Ovary (tissue), 9 donors: ENCODE data around the gene PAX6. TPM values are rescaled to one million over a fixed set of nuclear protein-coding genes. Genes with fewer than 3 reads are reported as not detected.

Source experiments
- DNase-seq, 5 donors: peaks; one replicate each; pipeline ENCODE4 v3.0.0-alpha.2; 2019 to 2020
- H3K27ac ChIP-seq, 2 donors: fragments of 200-600 bp; one replicate each; pipeline versions ENCODE4 v1.5.1 to v1.8.0; 2019 to 2022
- H3K27me3 ChIP-seq: fragments of 200-600 bp; one replicate; pipeline ENCODE4 v1.8.0; 2022
- H3K36me3 ChIP-seq: fragments of 200-600 bp; sonication (generic); one replicate; pipeline ENCODE4 v1.5.1; 2019
- H3K4me1 ChIP-seq: one replicate; pipeline ENCODE4 v1.8.1; 2013; ENCODE audit warnings: mild to moderate bottlenecking, moderate library complexity; ENCODE audit not compliant: insufficient read depth
- H3K4me3 ChIP-seq: fragments of 200-600 bp; sonication (generic); one replicate; pipeline ENCODE4 v1.5.1; 2017
- H3K9me3 ChIP-seq, 2 donors: fragments of 200-600 bp in 1 of 2; sonication (generic) in 1 of 2; one replicate each; pipeline versions ENCODE4 v1.5.1 to v1.8.1; 2013 to 2019; ENCODE audit warnings: mild to moderate bottlenecking in 1 of 2, moderate library complexity in 1 of 2
- EP300 ChIP-seq: sonication (generic); formaldehyde crosslinking; IDR thresholded peaks from one replicate; pipeline ENCODE4 v1.6.1; 2017; ENCODE audit warnings: antibody characterized with exemption
- POLR2A ChIP-seq: fragments of 450-650 bp; IDR thresholded peaks from one replicate; pipeline ENCODE4 v1.6.1; 2017; ENCODE audit warnings: antibody characterized with exemption, mild to moderate bottlenecking, moderate library complexity
- WGBS, 3 donors: extraction: QIAGEN DNeasy Blood & Tissue Kit in 1 of 3; methylation state at CpG; one replicate each; pipeline versions ENCODE4 v1.1.5 to v1.1.7; 2013 to 2017; 5-methylcytosine and 5-hydroxymethylcytosine counted together
- intact Hi-C, 4 donors: fragments of 100-400 bp; cut with DNase I; formaldehyde crosslinking; loops; one replicate each; pipeline versions ENCODE4 v1.11.0 to v1.15.1; 2022 to 2023
- polyA plus RNA-seq, 2 donors: library from polyadenylated mRNA; stranded (reverse); fragments of 200-250 nt in 1 of 2; fragments of 350-450 nt in 1 of 2; fragmentation: Illumina TruSeq in 1 of 2; extraction: RNeasy Lipid Tissue Mini Kit (QIAGEN cat#74804) in 1 of 2; gene quantifications; one replicate each; pipeline ENCODE4 v1.2.3, GENCODE V29; 2013 to 2014
- total RNA-seq, 7 donors: library from RNA; depleted of rRNA in 2 of 7; stranded (reverse); fragments of >200 nt in 2 of 7; fragmentation: NEBNext Ultra II Directional in 3 of 7; extraction: Animal tissue kit (Norgen Biotek cat#: 25700) in 3 of 7; gene quantifications; one replicate each; pipeline versions ENCODE4 v1.1.0 to v1.2.4, GENCODE V29; 2016 to 2023
- TF ChIP-seq, protein P1 (sequence below), 3 donors: fragments of 450-650 bp in 2 of 3; fragments of 200-600 bp in 1 of 3; IDR thresholded peaks; one replicate each; pipeline versions ENCODE4 v1.5.1 to v1.8.0; 2016 to 2022; ENCODE audit warnings: antibody characterized with exemption in 3 of 3, mild to moderate bottlenecking in 1 of 3
- donor health status: DM: no; HTN: no; CAD: no; lungs with moderate emphysema.
- donor health status: DM: no; HTN: no; CAD: no.
- donor health status: Bipolar disorder and iron deficiency.
- donor health status: DM: yes; HTN: yes; CAD: no.
- donor health status: DM: no; HTN: no; CAD: no.
- donor health status: DM: yes; HTN: yes; CAD: no.

Gene PAX6
- total and polyA plus RNA-seq, 9 donors = not detected

DNA sequence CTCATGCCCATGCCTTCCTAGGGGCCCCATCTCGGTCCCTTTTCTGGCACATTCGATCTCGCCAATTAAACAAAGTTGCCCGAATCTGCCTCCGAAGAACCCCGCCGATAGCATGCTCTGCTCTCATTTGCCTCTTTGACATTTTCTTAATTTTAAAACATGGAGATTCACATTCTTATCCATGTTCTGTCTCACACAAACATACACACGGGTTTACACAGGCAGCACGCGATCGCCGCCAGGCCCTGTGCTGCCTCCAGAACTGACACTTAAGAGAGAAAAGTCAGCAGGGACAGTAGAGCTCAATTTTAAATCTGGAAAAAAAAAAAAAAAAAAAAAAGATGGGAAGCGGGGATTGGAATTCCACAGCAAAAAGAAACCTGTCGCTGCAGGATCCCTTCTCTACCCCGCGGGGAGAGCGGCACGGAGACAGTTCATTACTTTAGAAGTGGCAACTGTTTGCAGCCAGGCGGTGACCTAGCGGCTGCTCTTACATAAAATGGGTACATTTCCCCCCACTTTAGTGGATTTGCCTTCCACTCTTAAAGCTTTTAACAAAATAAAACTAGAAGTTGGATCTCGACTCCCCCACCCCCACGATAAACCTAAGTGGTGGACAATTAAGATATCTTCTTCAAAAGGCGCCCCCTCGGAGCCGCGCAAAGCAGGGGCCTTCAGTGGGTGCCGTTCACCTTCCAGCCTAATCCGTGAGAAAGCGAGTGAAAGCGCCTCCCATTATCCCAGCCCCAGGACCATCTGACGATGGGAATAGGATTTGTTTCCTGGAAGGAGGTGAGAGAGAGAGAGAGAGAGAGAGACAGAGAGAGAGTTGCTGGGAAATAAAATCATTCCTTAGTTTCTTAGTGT, 13.7 kb downstream of the PAX6 start:
- TF ChIP-seq, protein P1, sequence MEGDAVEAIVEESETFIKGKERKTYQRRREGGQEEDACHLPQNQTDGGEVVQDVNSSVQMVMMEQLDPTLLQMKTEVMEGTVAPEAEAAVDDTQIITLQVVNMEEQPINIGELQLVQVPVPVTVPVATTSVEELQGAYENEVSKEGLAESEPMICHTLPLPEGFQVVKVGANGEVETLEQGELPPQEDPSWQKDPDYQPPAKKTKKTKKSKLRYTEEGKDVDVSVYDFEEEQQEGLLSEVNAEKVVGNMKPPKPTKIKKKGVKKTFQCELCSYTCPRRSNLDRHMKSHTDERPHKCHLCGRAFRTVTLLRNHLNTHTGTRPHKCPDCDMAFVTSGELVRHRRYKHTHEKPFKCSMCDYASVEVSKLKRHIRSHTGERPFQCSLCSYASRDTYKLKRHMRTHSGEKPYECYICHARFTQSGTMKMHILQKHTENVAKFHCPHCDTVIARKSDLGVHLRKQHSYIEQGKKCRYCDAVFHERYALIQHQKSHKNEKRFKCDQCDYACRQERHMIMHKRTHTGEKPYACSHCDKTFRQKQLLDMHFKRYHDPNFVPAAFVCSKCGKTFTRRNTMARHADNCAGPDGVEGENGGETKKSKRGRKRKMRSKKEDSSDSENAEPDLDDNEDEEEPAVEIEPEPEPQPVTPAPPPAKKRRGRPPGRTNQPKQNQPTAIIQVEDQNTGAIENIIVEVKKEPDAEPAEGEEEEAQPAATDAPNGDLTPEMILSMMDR (IDR thresholded peaks at IDR 0.05) = no peak
- no peak for TF ChIP-seq EP300
- no peak for TF ChIP-seq POLR2A
- Histone ChIP-seq H3K27me3 (peaks cover 3% of the 10 kb centered on the region), H3K4me1 (no peaks in the 10 kb centered on the region), H3K27ac (no peak overlapping the region), H3K36me3 (no peaks in the 10 kb centered on the region), H3K9me3 (no peaks in the 10 kb centered on the region), H3K4me3 (no peak overlapping the region)
- 13 to 17% (median 15%) methylated on average over 31 of the region's 31 CpGs for WGBS, 3 donors
- no peak for DNase-seq
- intact Hi-C loops = no loop called here

DNA sequence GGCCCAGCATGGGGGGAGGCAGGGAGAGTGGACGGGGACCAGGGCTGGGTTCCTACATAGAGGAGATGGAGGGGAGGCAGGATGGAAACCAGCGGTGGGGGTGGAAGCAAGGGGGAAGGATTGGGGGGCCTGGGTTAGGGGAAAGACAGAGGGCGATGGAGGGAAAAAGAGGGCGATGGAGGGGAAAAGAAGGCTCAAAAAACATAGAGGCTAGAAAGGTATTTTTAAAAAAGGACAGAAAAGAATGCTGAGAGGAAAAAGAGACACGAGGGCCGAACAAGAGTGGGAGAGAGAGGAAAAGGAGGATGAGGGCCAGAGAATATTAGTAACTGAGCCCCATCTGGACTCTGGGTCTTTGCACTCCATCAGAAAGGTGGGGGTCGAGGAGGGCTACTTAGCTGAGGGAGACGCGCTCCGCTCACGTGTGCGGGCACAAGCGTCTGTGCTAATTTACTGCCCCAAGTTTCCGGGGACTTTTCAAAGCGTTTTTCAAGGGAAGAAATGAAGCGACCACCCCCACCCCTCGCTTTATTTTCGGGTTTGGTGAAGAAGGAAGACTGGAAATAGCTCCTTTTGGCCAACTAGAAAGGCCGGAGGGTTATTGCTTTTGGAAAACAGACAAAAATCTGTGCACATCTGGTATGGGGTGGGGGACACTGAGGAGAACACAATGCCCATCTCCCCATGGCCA, 14.5 kb downstream of the PAX6 start:
- WGBS, 3 donors = 29 to 37% (median 31%) methylated on average over 19 of the region's 19 CpGs
- H3K36me3 ChIP-seq = no peaks in the 10 kb centered on the region
- no peak overlapping the region for H3K27ac ChIP-seq
- DNase-seq = no peak
- peaks cover 3% of the 10 kb centered on the region for H3K27me3 ChIP-seq
- H3K4me1 ChIP-seq = no peaks in the 10 kb centered on the region
- intact Hi-C loops = no loop called here
- no peak overlapping the region for H3K4me3 ChIP-seq
- TF ChIP-seq, protein P1 (IDR thresholded peaks at IDR 0.05) = no peak
- no peak for TF ChIP-seq POLR2A
- no peak for TF ChIP-seq EP300
- no peaks in the 10 kb centered on the region for H3K9me3 ChIP-seq

GRCh38 chr11:31795706-31796498, 15.2 kb downstream of the PAX6 start:
- DNase-seq = no peak
- H3K27me3 ChIP-seq = peaks cover 3% of the 10 kb centered on the region
- no peak for TF ChIP-seq POLR2A
- TF ChIP-seq, protein P1 (IDR thresholded peaks at IDR 0.05) = no peak
- TF ChIP-seq EP300 = no peak
- H3K27ac ChIP-seq = no peak overlapping the region
- no peaks in the 10 kb centered on the region for H3K9me3 ChIP-seq
- no peak overlapping the region for H3K4me3 ChIP-seq
- 72 to 80% (median 74%) methylated on average over 22 of the region's 22 CpGs for WGBS, 3 donors
- no peaks in the 10 kb centered on the region for H3K4me1 ChIP-seq
- intact Hi-C loops = no loop called here
- no peaks in the 10 kb centered on the region for H3K36me3 ChIP-seq

DNA sequence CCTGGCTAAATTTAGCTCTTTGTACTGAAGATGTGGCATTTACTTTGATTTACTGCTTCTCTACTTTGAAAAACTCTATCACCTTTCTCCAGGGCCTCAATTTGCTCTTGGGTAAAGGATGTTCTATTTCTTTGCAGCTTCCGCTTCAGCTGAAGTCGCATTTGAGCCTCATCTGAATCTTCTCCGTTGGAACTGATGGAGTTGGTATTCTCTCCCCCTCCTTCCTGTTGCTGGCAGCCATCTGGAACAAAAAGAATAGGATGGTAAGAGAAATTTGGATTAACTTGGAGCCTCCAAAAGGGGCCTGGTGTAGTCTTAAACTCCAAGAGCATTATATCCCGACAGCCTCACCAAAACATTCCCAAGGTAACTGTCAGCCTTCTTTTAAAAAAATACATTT, 16.6 kb downstream of the PAX6 start:
- no peaks in the 10 kb centered on the region for H3K9me3 ChIP-seq
- intact Hi-C loops = no loop called here
- H3K36me3 ChIP-seq = no peaks in the 10 kb centered on the region
- H3K4me3 ChIP-seq = no peak overlapping the region
- H3K27ac ChIP-seq = no peak overlapping the region
- no peak for DNase-seq
- TF ChIP-seq POLR2A = no peak
- WGBS, 3 donors = 82 to 89% (median 84%) methylated on average over 4 of the region's 4 CpGs
- no peaks in the 10 kb centered on the region for H3K4me1 ChIP-seq
- H3K27me3 ChIP-seq = no peaks in the 10 kb centered on the region
